Measurements from ENCODE around the gene PRDM11. TPM values are rescaled to one million over a fixed set of nuclear protein-coding genes. Genes with fewer than 3 reads are reported as not detected.

The PRDM11 gene
- total RNA-seq, 4 donors from 2014 or later, result 26.4 to 57.2 (median 29.6) TPM

GRCh38 chr11:45166604-45166897, 20.1 kb downstream of the PRDM11 start:
- Histone ChIP-seq H3K4me3 (no peak overlapping the region), H3K36me3 (no peaks in the 10 kb centered on the region), H3K27me3 (no peaks in the 10 kb centered on the region), H3K4me1 (peaks cover 9 to 69% (median 16%) of the 10 kb centered on the region in 3 donors), H3K27ac (no peak overlapping the region), H3K9me3 (no peaks in the 10 kb centered on the region)
- WGBS, 2 donors (ENCODE audit: low coverage in 1 of 2), result 80 to 87% methylated on average over 2 to 3 of the region's 4 CpGs
- ATAC-seq, result no peak
- no peak for TF ChIP-seq CTCF (IDR thresholded peaks at IDR 0.05)
- TF ChIP-seq EP300 (IDR thresholded peaks at IDR 0.05), result no peak
- TF ChIP-seq POLR2A (IDR thresholded peaks at IDR 0.05), result no peak
- TF ChIP-seq POLR2AphosphoS5 (IDR thresholded peaks at IDR 0.05), result no peak

- 67 to 95% methylated on average over 2 of the region's 2 CpGs for WGBS, 2 donors (ENCODE audit: low coverage in 1 of 2)
- no peak for TF ChIP-seq EP300 (IDR thresholded peaks at IDR 0.05)
- no peak for TF ChIP-seq POLR2A (IDR thresholded peaks at IDR 0.05)
- TF ChIP-seq POLR2AphosphoS5 (IDR thresholded peaks at IDR 0.05), result no peak
- no peak for TF ChIP-seq CTCF (IDR thresholded peaks at IDR 0.05)
- Histone ChIP-seq H3K9me3 (no peaks in the 10 kb centered on the region), H3K4me1 (peaks cover 9 to 61% (median 10%) of the 10 kb centered on the region in 3 donors), H3K27ac (no peak overlapping the region), H3K4me3 (no peak overlapping the region), H3K36me3 (no peaks in the 10 kb centered on the region), H3K27me3 (no peaks in the 10 kb centered on the region)
- ATAC-seq, result no peak
These were observed 20.8 kb downstream of the PRDM11 start for GRCh38 chr11:45167283-45167682.

GRCh38 chr11:45168366-45169130, 22.1 kb downstream of the PRDM11 start:
- H3K4me3 ChIP-seq, result no peak overlapping the region
- no peaks in the 10 kb centered on the region for H3K36me3 ChIP-seq
- TF ChIP-seq POLR2AphosphoS5 (IDR thresholded peaks at IDR 0.05) (no peak), EP300 (IDR thresholded peaks at IDR 0.05) (no peak), CTCF (IDR thresholded peaks at IDR 0.05) (no peak), POLR2A (IDR thresholded peaks at IDR 0.05) (no peak)
- peaks cover 4 to 49% (median 9%) of the 10 kb centered on the region in 3 donors for H3K4me1 ChIP-seq
- H3K9me3 ChIP-seq, result no peaks in the 10 kb centered on the region
- no peaks in the 10 kb centered on the region for H3K27me3 ChIP-seq
- H3K27ac ChIP-seq, result no peak overlapping the region
- 36 to 87% methylated on average over 3 of the region's 10 CpGs for WGBS, 2 donors (ENCODE audit: low coverage in 1 of 2)
- ATAC-seq, result no peak

GRCh38 chr11:45169310-45170072, 23.1 kb downstream of the PRDM11 start:
- 28 to 33% methylated on average over 3 of the region's 3 CpGs for WGBS, 2 donors (ENCODE audit: low coverage in 1 of 2)
- H3K4me1 ChIP-seq, result peaks cover 0 to 39% (median 5%) of the 10 kb centered on the region in 3 donors
- H3K36me3 ChIP-seq, result no peaks in the 10 kb centered on the region
- no peaks in the 10 kb centered on the region for H3K27me3 ChIP-seq
- no peak overlapping the region for H3K4me3 ChIP-seq
- TF ChIP-seq CTCF (IDR thresholded peaks at IDR 0.05) (no peak), POLR2AphosphoS5 (IDR thresholded peaks at IDR 0.05) (no peak), EP300 (IDR thresholded peaks at IDR 0.05) (no peak), POLR2A (IDR thresholded peaks at IDR 0.05) (no peak)
- no peak for ATAC-seq
- no peaks in the 10 kb centered on the region for H3K9me3 ChIP-seq
- no peak overlapping the region for H3K27ac ChIP-seq
